GM23338 (cell line): ENCODE results near the gene TAF8. TPM values are rescaled to one million over a fixed set of nuclear protein-coding genes. Genes with fewer than 3 reads are reported as not detected.

Experiments used
- ATAC-seq: fragments of 200-7000 bp; cut with Tn5 transposase; 3 replicates; pipeline ENCODE4 v1.9.1; 2020
- DNase-seq: peaks from one replicate; pipeline ENCODE4 v3.0.0-alpha.2; 2015; ENCODE audit warnings: low spot score
- H2AFZ ChIP-seq: fragments of 200-600 bp; sonication (generic); 2 replicates; pipeline ENCODE4 v1.8.0; 2016; ENCODE audit warnings: antibody characterized with exemption, mild to moderate bottlenecking, moderate library complexity
- H3F3A ChIP-seq: fragments of 200-600 bp; sonication (generic); replicated peaks from 2 replicates; pipeline ENCODE4 v1.8.0; 2017; ENCODE audit warnings: antibody characterized with exemption, mixed run types, low read depth
- H3K27ac ChIP-seq: fragments of 200-600 bp; sonication (generic); 2 replicates; pipeline ENCODE4 v1.6.1; 2016; ENCODE audit warnings: low read depth
- H3K27me3 ChIP-seq: fragments of 200-600 bp; sonication (generic); 2 replicates; pipeline ENCODE4 v1.8.0; 2016; ENCODE audit warnings: mild to moderate bottlenecking, mixed run types, moderate library complexity; ENCODE audit not compliant: insufficient read depth
- H3K36me3 ChIP-seq: fragments of 200-600 bp; sonication (generic); 2 replicates; pipeline ENCODE4 v1.8.0; 2016; ENCODE audit warnings: mild to moderate bottlenecking; ENCODE audit not compliant: insufficient read depth
- H3K4me1 ChIP-seq: fragments of 200-600 bp; sonication (generic); 2 replicates; pipeline ENCODE4 v1.8.0; 2016; ENCODE audit warnings: mild to moderate bottlenecking, moderate library complexity; ENCODE audit not compliant: insufficient read depth
- H3K4me2 ChIP-seq: fragments of 200-600 bp; sonication (generic); 2 replicates; pipeline ENCODE4 v1.7.1; 2017; ENCODE audit warnings: mixed run types
- H3K4me3 ChIP-seq: fragments of 200-600 bp; sonication (generic); 2 replicates; pipeline ENCODE4 v1.6.1; 2016; ENCODE audit warnings: mixed run types
- H3K79me2 ChIP-seq: fragments of 200-600 bp; sonication (generic); replicated peaks from 2 replicates; pipeline ENCODE4 v1.8.0; 2017; ENCODE audit warnings: mild to moderate bottlenecking; ENCODE audit not compliant: insufficient read depth
- H3K9me2 ChIP-seq: fragments of 200-600 bp; sonication (generic); 2 replicates; pipeline ENCODE4 v1.8.0; 2017; ENCODE audit not compliant: insufficient read depth
- H4K20me1 ChIP-seq: fragments of 200-600 bp; sonication (generic); replicated peaks from 2 replicates; pipeline ENCODE4 v1.8.0; 2017; ENCODE audit warnings: mild to moderate bottlenecking; ENCODE audit not compliant: insufficient read depth
- H3K27ac Mint-ChIP-seq: 2 replicates; pipeline ENCODE4 v1.8.0; 2020; ENCODE audit warnings: inconsistent platforms, mild to moderate bottlenecking, moderate library complexity, mixed read lengths
- H3K27me3 Mint-ChIP-seq: 3 replicates; pipeline ENCODE4 v1.8.0; 2022; ENCODE audit warnings: low read depth, mild to moderate bottlenecking, moderate library complexity, mixed read lengths, inconsistent platforms; ENCODE audit not compliant: insufficient read depth, poor library complexity
- H3K36me3 Mint-ChIP-seq: 3 replicates; pipeline ENCODE4 v1.8.0; 2021; ENCODE audit warnings: low read depth, mild to moderate bottlenecking, inconsistent platforms, moderate library complexity, mixed read lengths
- H3K4me1 Mint-ChIP-seq: 3 replicates; pipeline ENCODE4 v1.8.0; 2020; ENCODE audit warnings: mild to moderate bottlenecking, inconsistent platforms, mixed read lengths
- H3K4me3 Mint-ChIP-seq: 3 replicates; pipeline ENCODE4 v1.8.0; 2021; ENCODE audit warnings: moderate library complexity, mild to moderate bottlenecking, inconsistent platforms, mixed read lengths
- H3K9me3 Mint-ChIP-seq: 3 replicates; pipeline ENCODE4 v1.8.0; 2020; ENCODE audit warnings: moderate library complexity, mild to moderate bottlenecking, inconsistent platforms, mixed read lengths
- CREB1 ChIP-seq: fragments of 250-450 bp; sonication (Bioruptor Pico); IDR thresholded peaks from 2 replicates; pipeline ENCODE4 v1.5.0; 2020; ENCODE audit warnings: low read depth, mild to moderate bottlenecking, moderate library complexity
- CTCF ChIP-seq, 2 experiments: fragments of 200-600 bp in 1 of 2; sonication (generic) in 1 of 2; conservative IDR thresholded peaks; 2 replicates each; pipeline versions ENCODE4 v1.5.1 to v1.6.1; 2016 to 2017; ENCODE audit warnings: antibody characterized with exemption in 2 of 2, low read depth in 2 of 2, mild to moderate bottlenecking in 2 of 2, moderate library complexity in 1 of 2
- ETS1 ChIP-seq: IDR thresholded peaks from 2 replicates; pipeline ENCODE4 v1.6.1; 2016; ENCODE audit warnings: antibody characterized with exemption
- EZH2 ChIP-seq: fragments of 200-600 bp; sonication (generic); IDR thresholded peaks from one replicate; pipeline ENCODE4 v1.8.0; 2017; ENCODE audit warnings: antibody characterized with exemption, mild to moderate bottlenecking, low read depth; ENCODE audit not compliant: unreplicated experiment
- EZH2phosphoT487 ChIP-seq: fragments of 200-600 bp; sonication (generic); IDR thresholded peaks from one replicate; pipeline ENCODE4 v1.8.1; 2018; ENCODE audit warnings: antibody characterized with exemption; ENCODE audit not compliant: unreplicated experiment
- JUNB ChIP-seq: IDR thresholded peaks from one replicate; pipeline ENCODE4 v1.6.1; 2016; ENCODE audit warnings: antibody characterized with exemption; ENCODE audit not compliant: unreplicated experiment
- NANOG ChIP-seq: IDR thresholded peaks from 2 replicates; pipeline ENCODE4 v1.6.1; 2016; ENCODE audit warnings: antibody characterized with exemption, borderline replicate concordance
- POLR2AphosphoS5 ChIP-seq: IDR thresholded peaks from 2 replicates; pipeline ENCODE4 v1.6.1; 2016; ENCODE audit warnings: antibody characterized with exemption, low read depth
- STAT1 ChIP-seq: IDR thresholded peaks from one replicate; pipeline ENCODE4 v1.6.1; 2016; ENCODE audit warnings: antibody characterized with exemption; ENCODE audit not compliant: unreplicated experiment
- ZNF114 ChIP-seq: fragments of 250-450 bp; sonication (Bioruptor Pico); IDR thresholded peaks from 2 replicates; pipeline ENCODE4 v1.5.0; 2020; ENCODE audit warnings: mild to moderate bottlenecking, moderate library complexity
- ZNF331 ChIP-seq: fragments of 250-450 bp; sonication (Bioruptor Pico); IDR thresholded peaks from 2 replicates; pipeline ENCODE4 v1.5.0; 2020; ENCODE audit warnings: low read depth, mild to moderate bottlenecking, moderate library complexity
- polyA plus RNA-seq: library from polyadenylated mRNA; unstranded; fragments of >200 nt; fragmentation: Nextera tagmentation; extraction: Ambion mirVana; gene quantifications from 2 replicates; pipeline ENCODE4 v1.2.1, GENCODE V29; 2016
- total RNA-seq: library from RNA; depleted of rRNA; stranded (reverse); fragments of >200 nt; shearing (Covaris generic); gene quantifications from 2 replicates; pipeline ENCODE4 v1.2.3, GENCODE V29; 2014
- TF ChIP-seq, protein P1 (sequence below): IDR thresholded peaks from one replicate; pipeline ENCODE4 v1.6.1; 2018; ENCODE audit warnings: antibody characterized with exemption; ENCODE audit not compliant: unreplicated experiment

The TAF8 gene
- total and polyA plus RNA-seq, 2 experiments from 2014 or later: 18.7 to 30.6 TPM

DNA sequence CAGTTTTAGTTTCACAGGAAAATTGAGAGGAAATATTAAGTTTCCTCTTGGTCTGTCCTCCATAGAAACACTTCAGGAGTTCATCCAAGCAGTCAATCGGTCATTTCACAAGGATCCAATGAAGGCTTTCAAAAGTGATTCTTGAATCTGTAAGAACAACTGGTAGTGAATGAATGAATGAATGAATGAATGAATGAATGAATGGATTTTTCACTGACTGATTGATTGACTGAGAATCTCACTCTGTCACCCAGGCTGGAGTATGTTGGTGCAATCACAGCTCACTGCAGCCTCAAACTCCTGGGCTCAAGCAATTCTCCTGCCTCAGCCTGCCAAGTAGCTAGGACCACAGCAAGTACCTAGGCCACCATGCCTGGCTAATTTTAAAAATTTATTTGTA is 39.4 kb upstream of the TAF8 start (continued):
- TF ChIP-seq ETS1: no peak
- TF ChIP-seq CREB1: no peak

DNA sequence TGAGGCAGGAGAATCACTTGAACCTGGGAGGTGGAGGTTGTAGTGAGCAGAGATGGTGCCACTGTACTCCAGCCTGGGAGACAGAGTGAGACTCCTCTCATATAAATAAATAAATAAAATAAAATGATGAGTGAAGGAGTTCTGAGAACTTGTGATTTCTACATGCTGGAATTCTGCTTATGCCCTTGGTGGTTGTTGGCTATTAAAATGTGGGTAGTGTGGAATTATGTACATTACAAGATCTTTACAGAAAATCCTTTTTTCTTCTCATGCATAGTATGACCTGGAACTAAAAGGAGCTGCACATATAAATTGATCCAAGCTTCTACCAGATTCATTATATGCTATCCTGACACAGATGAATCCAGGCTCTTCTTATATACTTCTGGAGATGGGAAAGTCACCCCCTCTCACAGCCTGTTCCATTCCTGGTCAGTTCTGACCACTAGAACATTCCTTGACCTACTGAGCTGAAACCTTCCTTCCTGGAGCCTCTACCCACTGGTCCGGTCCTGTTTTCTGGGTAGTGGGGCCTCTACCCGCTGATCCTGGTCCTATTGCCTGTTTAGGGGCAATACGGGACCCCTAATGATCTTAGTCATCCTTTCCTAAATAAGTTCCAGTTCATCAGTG is 37.7 kb upstream of the TAF8 start:
- H3K4me3 Mint-ChIP-seq: no peak overlapping the region
- no peaks in the 10 kb centered on the region for H3K9me3 Mint-ChIP-seq
- H4K20me1 ChIP-seq: no peaks in the 10 kb centered on the region
- peaks cover 7% of the 10 kb centered on the region for H3K27me3 Mint-ChIP-seq
- no peak overlapping the region for H3K4me2 ChIP-seq
- no peaks in the 10 kb centered on the region for H3K79me2 ChIP-seq
- no peaks in the 10 kb centered on the region for H3K27me3 ChIP-seq
- DNase-seq (no peak), ATAC-seq (no peak)
- H2AFZ ChIP-seq: peak overlapping the region; percentile 35; the same call in 1 of the 2 replicates
- H3K4me3 ChIP-seq: no peak overlapping the region
- H3K36me3 ChIP-seq: no peaks in the 10 kb centered on the region
- H3K9me2 ChIP-seq: no peaks in the 10 kb centered on the region
- no peak overlapping the region for H3K27ac Mint-ChIP-seq
- peaks cover 14% of the 10 kb centered on the region for H3K4me1 Mint-ChIP-seq
- H3F3A ChIP-seq: peaks cover 4% of the 10 kb centered on the region; the same call in 1 of the 2 replicates
- H3K27ac ChIP-seq: no peak overlapping the region
- H3K4me1 ChIP-seq: peaks cover 11% of the 10 kb centered on the region; the same call in 1 of the 2 replicates
- H3K36me3 Mint-ChIP-seq: no peaks in the 10 kb centered on the region
- TF ChIP-seq POLR2AphosphoS5: no peak
- TF ChIP-seq, protein P1, sequence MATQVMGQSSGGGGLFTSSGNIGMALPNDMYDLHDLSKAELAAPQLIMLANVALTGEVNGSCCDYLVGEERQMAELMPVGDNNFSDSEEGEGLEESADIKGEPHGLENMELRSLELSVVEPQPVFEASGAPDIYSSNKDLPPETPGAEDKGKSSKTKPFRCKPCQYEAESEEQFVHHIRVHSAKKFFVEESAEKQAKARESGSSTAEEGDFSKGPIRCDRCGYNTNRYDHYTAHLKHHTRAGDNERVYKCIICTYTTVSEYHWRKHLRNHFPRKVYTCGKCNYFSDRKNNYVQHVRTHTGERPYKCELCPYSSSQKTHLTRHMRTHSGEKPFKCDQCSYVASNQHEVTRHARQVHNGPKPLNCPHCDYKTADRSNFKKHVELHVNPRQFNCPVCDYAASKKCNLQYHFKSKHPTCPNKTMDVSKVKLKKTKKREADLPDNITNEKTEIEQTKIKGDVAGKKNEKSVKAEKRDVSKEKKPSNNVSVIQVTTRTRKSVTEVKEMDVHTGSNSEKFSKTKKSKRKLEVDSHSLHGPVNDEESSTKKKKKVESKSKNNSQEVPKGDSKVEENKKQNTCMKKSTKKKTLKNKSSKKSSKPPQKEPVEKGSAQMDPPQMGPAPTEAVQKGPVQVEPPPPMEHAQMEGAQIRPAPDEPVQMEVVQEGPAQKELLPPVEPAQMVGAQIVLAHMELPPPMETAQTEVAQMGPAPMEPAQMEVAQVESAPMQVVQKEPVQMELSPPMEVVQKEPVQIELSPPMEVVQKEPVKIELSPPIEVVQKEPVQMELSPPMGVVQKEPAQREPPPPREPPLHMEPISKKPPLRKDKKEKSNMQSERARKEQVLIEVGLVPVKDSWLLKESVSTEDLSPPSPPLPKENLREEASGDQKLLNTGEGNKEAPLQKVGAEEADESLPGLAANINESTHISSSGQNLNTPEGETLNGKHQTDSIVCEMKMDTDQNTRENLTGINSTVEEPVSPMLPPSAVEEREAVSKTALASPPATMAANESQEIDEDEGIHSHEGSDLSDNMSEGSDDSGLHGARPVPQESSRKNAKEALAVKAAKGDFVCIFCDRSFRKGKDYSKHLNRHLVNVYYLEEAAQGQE: no peak
- no peak for TF ChIP-seq STAT1
- TF ChIP-seq EZH2phosphoT487: no peak
- TF ChIP-seq EZH2: no peak
- TF ChIP-seq ETS1: no peak
- TF ChIP-seq NANOG: no peak
- TF ChIP-seq ZNF331 (CRISPR knock-in tag): no peak
- no peak for TF ChIP-seq CREB1
- TF ChIP-seq JUNB: no peak
- TF ChIP-seq CTCF (conservative IDR thresholded peaks at IDR 0.05; ENCODE audit: low read depth in 2 of 2): no peak
- TF ChIP-seq ZNF114 (CRISPR knock-in tag): no peak
